OCI-LY3 (cell line): ENCODE results near the gene ZKSCAN1.

Source experiments
- EZH2phosphoT487 ChIP-seq: fragments of 200-600 bp; shearing (Covaris generic); IDR thresholded peaks from 2 replicates; pipeline ENCODE4 v1.6.1; 2018; ENCODE audit warnings: antibody characterized with exemption, mixed run types, low read depth
- TF ChIP-seq, protein P1 (sequence below): fragments of 200-600, 300-600 bp; sonication (generic); IDR thresholded peaks from 2 replicates; pipeline ENCODE4 v1.5.1; 2014; ENCODE audit warnings: antibody characterized with exemption, low read length, low read depth

- TF ChIP-seq, protein P1, sequence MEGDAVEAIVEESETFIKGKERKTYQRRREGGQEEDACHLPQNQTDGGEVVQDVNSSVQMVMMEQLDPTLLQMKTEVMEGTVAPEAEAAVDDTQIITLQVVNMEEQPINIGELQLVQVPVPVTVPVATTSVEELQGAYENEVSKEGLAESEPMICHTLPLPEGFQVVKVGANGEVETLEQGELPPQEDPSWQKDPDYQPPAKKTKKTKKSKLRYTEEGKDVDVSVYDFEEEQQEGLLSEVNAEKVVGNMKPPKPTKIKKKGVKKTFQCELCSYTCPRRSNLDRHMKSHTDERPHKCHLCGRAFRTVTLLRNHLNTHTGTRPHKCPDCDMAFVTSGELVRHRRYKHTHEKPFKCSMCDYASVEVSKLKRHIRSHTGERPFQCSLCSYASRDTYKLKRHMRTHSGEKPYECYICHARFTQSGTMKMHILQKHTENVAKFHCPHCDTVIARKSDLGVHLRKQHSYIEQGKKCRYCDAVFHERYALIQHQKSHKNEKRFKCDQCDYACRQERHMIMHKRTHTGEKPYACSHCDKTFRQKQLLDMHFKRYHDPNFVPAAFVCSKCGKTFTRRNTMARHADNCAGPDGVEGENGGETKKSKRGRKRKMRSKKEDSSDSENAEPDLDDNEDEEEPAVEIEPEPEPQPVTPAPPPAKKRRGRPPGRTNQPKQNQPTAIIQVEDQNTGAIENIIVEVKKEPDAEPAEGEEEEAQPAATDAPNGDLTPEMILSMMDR = no peak
- TF ChIP-seq EZH2phosphoT487 = no peak
These were observed 7.2 kb downstream of the ZKSCAN1 start for GRCh38 chr7:100022621-100023020.
